Stimulated activated CD8-positive, alpha-beta memory T cell treated with anti-CD3 and anti-CD28 coated beads, Interleukin-15, amount 100 ng/mL, for 24 hours (primary cell): ENCODE measurements around the gene CES2.

Experiments
- DNase-seq: peaks from one replicate; pipeline ENCODE4 v3.0.0-alpha.2; 2020; ENCODE audit warnings: low read depth

The CES2 gene

GRCh38 chr16:66903544-66904427, 31.5 kb upstream of the CES2 start:
- DNase-seq, result no peak

GRCh38 chr16:66904428-66904845, 30.9 kb upstream of the CES2 start:
- DNase-seq, result no peak

- DNase-seq, result no peak
Measured at GRCh38 chr16:66904846-66905632, 30.3 kb upstream of the CES2 start.

GRCh38 chr16:66905633-66906539, 29.4 kb upstream of the CES2 start:
- no peak for DNase-seq

GRCh38 chr16:66906916-66907836, 28.1 kb upstream of the CES2 start:
- DNase-seq, result no peak

- no peak for DNase-seq
Measured at GRCh38 chr16:66908116-66908515, 27.2 kb upstream of the CES2 start.

GRCh38 chr16:66908762-66909559, 26.4 kb upstream of the CES2 start:
- DNase-seq, result no peak

- no peak for DNase-seq
Measured at GRCh38 chr16:66910175-66910940, 25.0 kb upstream of the CES2 start.

- no peak for DNase-seq
Measured at GRCh38 chr16:66911112-66911511, 24.2 kb upstream of the CES2 start.

- no peak for DNase-seq
Measured at GRCh38 chr16:66911801-66912200, 23.5 kb upstream of the CES2 start.

- no peak for DNase-seq
Measured at GRCh38 chr16:66913081-66913480, 22.2 kb upstream of the CES2 start.

GRCh38 chr16:66913711-66914110, 21.6 kb upstream of the CES2 start:
- no peak for DNase-seq

GRCh38 chr16:66914541-66914940, 20.8 kb upstream of the CES2 start:
- no peak for DNase-seq

- no peak for DNase-seq
Measured at GRCh38 chr16:66915041-66915440, 20.3 kb upstream of the CES2 start.

- no peak for DNase-seq
Measured at GRCh38 chr16:66916518-66916917, 18.8 kb upstream of the CES2 start.

- DNase-seq, result no peak
Measured at GRCh38 chr16:66917741-66918140, 17.6 kb upstream of the CES2 start.

GRCh38 chr16:66918355-66918754, 17.0 kb upstream of the CES2 start:
- DNase-seq, result no peak

- DNase-seq, result no peak
Measured at GRCh38 chr16:66918803-66919568, 16.3 kb upstream of the CES2 start, which contains the start of gene CDH16. TSS of gene CDH16 (minus strand) at chr16:66918885. CDS start at chr16:66918065, 820 bp downstream.
